GM18909 (cell line): Measurements from ENCODE around the gene SLC7A6.

Experiments
- ATAC-seq: cut with Tn5 transposase; IDR thresholded peaks from one replicate; pipeline ENCODE4 v1.9.1; 2021; ENCODE audit warnings: mild to moderate bottlenecking; ENCODE audit not compliant: unreplicated experiment, poor library complexity

Gene SLC7A6

GRCh38 chr16:68234188-68235107, 29.9 kb upstream of the SLC7A6 start:
- no peak for ATAC-seq

- no peak for ATAC-seq
Measured at GRCh38 chr16:68235108-68235886, 29.0 kb upstream of the SLC7A6 start.

- ATAC-seq: no peak
Measured at GRCh38 chr16:68235887-68236136, 28.5 kb upstream of the SLC7A6 start, which contains the start of gene ESRP2. ESRP2 (minus strand) TSS chr16:68236127; CDS start chr16:68236045, 82 bp downstream.

- ATAC-seq: no peak
Measured at GRCh38 chr16:68236137-68236825, 28.0 kb upstream of the SLC7A6 start.

- ATAC-seq: no peak
Measured at GRCh38 chr16:68236826-68237242, 27.5 kb upstream of the SLC7A6 start.

GRCh38 chr16:68237243-68238028, 26.9 kb upstream of the SLC7A6 start:
- peak; percentile 80 for ATAC-seq

- ATAC-seq: no peak
Measured at GRCh38 chr16:68238029-68238345, 26.3 kb upstream of the SLC7A6 start.

GRCh38 chr16:68242085-68242484, 22.2 kb upstream of the SLC7A6 start:
- no peak for ATAC-seq

GRCh38 chr16:68242926-68243858, 21.1 kb upstream of the SLC7A6 start:
- ATAC-seq: no peak

- ATAC-seq: no peak
Measured at GRCh38 chr16:68244481-68244902, 19.8 kb upstream of the SLC7A6 start.

GRCh38 chr16:68244903-68245853, 19.1 kb upstream of the SLC7A6 start, which contains the start of gene PLA2G15:
PLA2G15 (plus strand) TSS chr16:68245373; CDS start chr16:68245427, 54 bp downstream.
- ATAC-seq: peak; percentile 83

GRCh38 chr16:68246121-68246520, 18.2 kb upstream of the SLC7A6 start:
- ATAC-seq: no peak

- ATAC-seq: no peak
Measured at GRCh38 chr16:68246666-68247065, 17.7 kb upstream of the SLC7A6 start.

- no peak for ATAC-seq
Measured at GRCh38 chr16:68247400-68247799, 16.9 kb upstream of the SLC7A6 start.

GRCh38 chr16:68247932-68248331, 16.4 kb upstream of the SLC7A6 start:
- ATAC-seq: no peak

GRCh38 chr16:68249371-68249770, 15.0 kb upstream of the SLC7A6 start:
- no peak for ATAC-seq

- ATAC-seq: no peak
Measured at GRCh38 chr16:68250951-68251350, 13.4 kb upstream of the SLC7A6 start.

- no peak for ATAC-seq
Measured at GRCh38 chr16:68251832-68252231, 12.5 kb upstream of the SLC7A6 start.
